ENCODE data around the gene B3GALT6.

Gene B3GALT6

GRCh38 chr1:1215881-1216605, 16.0 kb upstream of the B3GALT6 start:
- in situ Hi-C loops (cut with HindIII; ENCODE audit: low sequenced_read_pairs): no loop called here

- in situ Hi-C loops (cut with HindIII; ENCODE audit: low sequenced_read_pairs): no loop called here
These were observed 15.0 kb upstream of the B3GALT6 start for GRCh38 chr1:1216770-1217620.

GRCh38 chr1:1217621-1218523, 14.2 kb upstream of the B3GALT6 start:
- in situ Hi-C loops (cut with HindIII; ENCODE audit: low sequenced_read_pairs): no loop called here

GRCh38 chr1:1218524-1219200, 13.4 kb upstream of the B3GALT6 start:
- in situ Hi-C loops (cut with HindIII; ENCODE audit: low sequenced_read_pairs): no loop called here

- in situ Hi-C loops (cut with HindIII; ENCODE audit: low sequenced_read_pairs): no loop called here
These were observed 12.7 kb upstream of the B3GALT6 start for GRCh38 chr1:1219341-1219740.

GRCh38 chr1:1220197-1220596, 11.8 kb upstream of the B3GALT6 start:
- in situ Hi-C loops (cut with HindIII; ENCODE audit: low sequenced_read_pairs): no loop called here

GRCh38 chr1:1221887-1222574, 10.0 kb upstream of the B3GALT6 start:
- in situ Hi-C loops (cut with HindIII; ENCODE audit: low sequenced_read_pairs): no loop called here

- in situ Hi-C loops (cut with HindIII; ENCODE audit: low sequenced_read_pairs): no loop called here
These were observed 9.3 kb upstream of the B3GALT6 start for GRCh38 chr1:1222575-1223225.

GRCh38 chr1:1223321-1223720, 8.7 kb upstream of the B3GALT6 start:
- in situ Hi-C loops (cut with HindIII; ENCODE audit: low sequenced_read_pairs): no loop called here

GRCh38 chr1:1223891-1224290, 8.1 kb upstream of the B3GALT6 start:
- in situ Hi-C loops (cut with HindIII; ENCODE audit: low sequenced_read_pairs): no loop called here

GRCh38 chr1:1225238-1225845, 6.7 kb upstream of the B3GALT6 start:
- in situ Hi-C loops (cut with HindIII; ENCODE audit: low sequenced_read_pairs): no loop called here

- in situ Hi-C loops (cut with HindIII; ENCODE audit: low sequenced_read_pairs): no loop called here
These were observed 6.1 kb upstream of the B3GALT6 start for GRCh38 chr1:1225913-1226312.

- in situ Hi-C loops (cut with HindIII; ENCODE audit: low sequenced_read_pairs): no loop called here
These were observed 5.3 kb upstream of the B3GALT6 start for GRCh38 chr1:1226566-1227362.

GRCh38 chr1:1227386-1227785, 4.7 kb upstream of the B3GALT6 start:
- in situ Hi-C loops (cut with HindIII; ENCODE audit: low sequenced_read_pairs): no loop called here

- in situ Hi-C loops (cut with HindIII; ENCODE audit: low sequenced_read_pairs): no loop called here
These were observed 3.9 kb upstream of the B3GALT6 start for GRCh38 chr1:1228187-1228586.

GRCh38 chr1:1228596-1229321, 3.3 kb upstream of the B3GALT6 start:
- in situ Hi-C loops (cut with HindIII; ENCODE audit: low sequenced_read_pairs): no loop called here

GRCh38 chr1:1229770-1230169, 2.3 kb upstream of the B3GALT6 start:
- in situ Hi-C loops (cut with HindIII; ENCODE audit: low sequenced_read_pairs): no loop called here

All from DLD1 (cell line).